GM19467 (cell line): Measurements from ENCODE around the gene MYOZ3.

Source experiments
- ATAC-seq: cut with Tn5 transposase; IDR thresholded peaks from one replicate; pipeline ENCODE4 v1.9.1; 2021; ENCODE audit warnings: mild to moderate bottlenecking, moderate library complexity; ENCODE audit not compliant: unreplicated experiment

The MYOZ3 gene, protein sequence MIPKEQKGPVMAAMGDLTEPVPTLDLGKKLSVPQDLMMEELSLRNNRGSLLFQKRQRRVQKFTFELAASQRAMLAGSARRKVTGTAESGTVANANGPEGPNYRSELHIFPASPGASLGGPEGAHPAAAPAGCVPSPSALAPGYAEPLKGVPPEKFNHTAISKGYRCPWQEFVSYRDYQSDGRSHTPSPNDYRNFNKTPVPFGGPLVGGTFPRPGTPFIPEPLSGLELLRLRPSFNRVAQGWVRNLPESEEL

DNA sequence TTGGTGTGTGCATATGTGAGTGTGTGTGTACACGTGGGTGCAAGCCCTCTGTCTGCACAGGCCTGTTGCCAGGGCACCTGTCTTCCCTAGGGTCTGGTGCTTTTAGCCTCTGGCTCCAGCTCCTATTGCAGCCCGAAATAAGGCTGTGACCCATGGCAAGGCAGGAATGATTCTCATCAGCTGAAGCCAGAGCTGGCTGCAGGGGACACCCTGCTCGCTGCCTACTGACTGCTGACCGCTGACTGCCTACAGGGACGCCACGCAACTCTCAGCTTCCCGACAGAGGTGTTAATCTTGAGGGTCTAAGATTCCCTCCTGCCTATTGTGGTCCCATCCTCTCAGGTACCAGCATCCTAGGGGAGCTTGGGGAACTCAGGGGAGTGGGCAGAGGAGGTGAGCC, at the start of gene MYOZ3:
TSS of gene MYOZ3 (plus strand) at position 166 of the 400 bp plus-strand sequence. CDS start 1,691 bp downstream, outside the sequence.
- ATAC-seq: no peak

DNA sequence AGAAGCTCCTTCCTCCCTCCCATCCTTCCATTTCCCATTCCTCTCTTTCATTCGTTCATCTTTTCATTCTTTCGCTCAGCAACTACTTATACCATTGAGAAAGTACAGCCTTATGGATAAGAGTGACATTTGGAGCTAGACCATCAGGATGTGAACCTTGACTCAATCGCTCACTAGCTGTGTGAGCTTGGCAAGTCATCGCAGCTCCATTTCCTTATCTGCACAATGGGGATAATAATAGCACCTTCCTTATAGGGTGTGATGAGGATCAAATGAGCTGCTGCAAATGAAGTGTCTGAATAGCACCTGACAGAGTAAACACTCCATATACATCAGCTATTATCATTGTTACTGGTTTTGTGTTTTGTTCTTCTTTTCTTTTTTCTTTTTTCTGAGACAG, 48.6 kb upstream of the MYOZ3 start:
- no peak for ATAC-seq

DNA sequence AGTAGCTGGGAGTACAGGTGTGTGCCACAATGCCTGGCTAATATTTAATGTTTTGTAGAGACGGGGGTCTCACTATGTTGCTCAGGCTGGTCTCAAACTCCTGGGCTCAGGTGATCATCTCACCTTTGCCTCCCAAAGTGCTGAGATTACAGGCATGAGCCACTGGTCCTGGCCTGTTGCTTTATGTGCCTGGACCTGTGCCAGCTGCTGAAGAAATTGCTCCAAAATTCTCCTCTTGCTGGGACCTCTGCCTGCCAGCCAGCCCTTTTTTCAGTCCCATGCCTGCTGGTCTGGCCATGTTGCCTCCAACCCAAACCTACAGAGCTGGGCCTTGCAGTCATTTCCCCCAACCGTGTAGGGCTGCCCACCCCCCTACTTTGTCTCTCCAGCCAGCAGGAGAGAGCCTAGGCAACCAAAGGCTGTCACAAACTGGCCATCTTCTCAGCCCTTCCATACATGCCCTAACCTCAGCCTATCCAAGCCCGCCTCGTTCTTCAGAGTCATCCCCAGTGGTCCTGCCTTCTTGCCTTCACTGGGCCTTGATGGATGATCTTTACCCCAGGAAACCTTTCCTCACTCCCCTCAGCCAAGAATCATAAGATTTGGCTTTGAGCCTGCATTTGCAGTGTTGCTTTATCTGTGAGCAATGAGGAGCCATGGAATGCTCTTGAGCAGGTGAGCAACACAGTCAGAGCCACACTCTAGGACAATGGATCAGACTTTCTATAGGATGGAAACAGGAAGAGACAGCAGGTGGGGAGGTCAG, 48.0 kb upstream of the MYOZ3 start:
- no peak for ATAC-seq

DNA sequence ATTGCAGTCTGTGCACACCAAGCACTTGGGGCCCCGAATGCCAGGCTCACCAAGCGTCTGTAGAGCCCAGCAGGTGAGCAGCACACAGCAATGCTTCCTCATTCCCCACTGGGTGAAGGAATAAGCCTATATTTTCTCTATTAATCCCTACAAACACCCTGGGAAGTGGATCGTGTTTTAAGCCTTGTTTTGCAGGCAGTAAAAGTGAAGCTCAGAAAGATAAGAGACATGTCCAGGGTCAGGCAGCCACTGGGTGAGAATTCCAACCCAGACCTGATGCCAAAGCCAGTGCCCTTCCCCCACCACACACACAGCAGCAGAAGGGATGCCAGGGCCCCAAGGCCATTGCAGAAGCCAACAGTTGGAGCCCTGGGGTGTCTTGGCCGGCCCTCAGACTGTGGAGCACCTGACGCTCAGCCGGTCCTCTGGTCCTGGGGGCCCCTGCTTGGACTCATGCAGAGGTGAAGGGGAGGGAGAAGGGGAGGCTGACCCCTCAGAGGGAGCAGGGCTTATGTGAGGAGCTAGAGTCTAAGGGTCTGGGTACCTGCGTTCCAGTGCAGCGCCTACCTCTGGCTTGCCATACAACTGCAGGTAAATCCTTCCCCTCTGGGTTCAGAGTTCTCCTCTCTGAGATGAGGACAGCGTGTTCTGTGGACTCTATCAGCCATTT, 46.9 kb upstream of the MYOZ3 start:
- ATAC-seq: no peak

DNA sequence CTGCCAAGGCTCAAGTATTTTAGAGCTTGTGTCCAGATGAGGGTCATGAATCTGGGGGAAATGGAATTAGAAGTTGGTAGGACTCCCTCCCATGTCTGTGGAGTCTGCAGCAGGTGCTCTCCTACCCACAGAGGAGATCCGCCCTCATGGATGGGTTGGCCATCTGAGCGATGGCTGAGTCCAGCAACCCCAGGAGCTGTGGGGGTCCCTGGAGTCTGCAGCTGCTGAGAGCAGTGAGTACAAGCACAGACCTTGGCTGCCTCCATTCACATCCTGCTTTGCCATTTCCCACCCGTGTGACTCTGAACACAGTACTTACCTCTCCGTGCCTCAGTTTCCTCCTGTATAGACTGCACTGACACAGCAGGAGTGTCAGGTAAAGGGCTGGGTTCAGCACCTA, 46.4 kb upstream of the MYOZ3 start:
- ATAC-seq: no peak

DNA sequence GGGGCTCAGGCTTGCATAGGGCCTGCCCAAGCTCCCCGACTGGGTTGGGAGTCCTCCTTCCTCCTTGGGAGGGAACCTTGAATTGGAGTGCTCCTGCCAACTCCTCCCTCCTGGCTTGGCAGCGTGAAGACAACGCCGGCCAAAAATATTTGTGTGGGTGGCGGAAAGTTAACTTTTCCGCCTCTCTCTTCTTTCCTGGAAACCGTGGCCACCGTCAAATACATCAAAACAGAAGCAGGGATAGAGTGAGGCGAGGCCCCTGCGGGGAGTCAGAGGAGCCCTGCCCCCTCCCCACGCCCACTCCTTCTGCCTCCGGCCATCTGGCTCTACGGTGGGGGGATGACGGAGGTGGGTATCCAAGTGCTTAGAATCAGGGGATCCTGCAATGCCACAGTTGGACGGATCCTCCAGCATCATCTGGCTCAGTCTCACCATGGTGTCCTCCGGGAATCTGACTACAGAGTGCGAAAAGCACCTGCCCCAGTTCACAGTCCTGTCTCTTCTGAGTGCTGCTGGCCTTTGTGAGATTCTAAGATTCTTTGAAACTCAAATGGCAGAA, 45.8 kb upstream of the MYOZ3 start:
- no peak for ATAC-seq

DNA sequence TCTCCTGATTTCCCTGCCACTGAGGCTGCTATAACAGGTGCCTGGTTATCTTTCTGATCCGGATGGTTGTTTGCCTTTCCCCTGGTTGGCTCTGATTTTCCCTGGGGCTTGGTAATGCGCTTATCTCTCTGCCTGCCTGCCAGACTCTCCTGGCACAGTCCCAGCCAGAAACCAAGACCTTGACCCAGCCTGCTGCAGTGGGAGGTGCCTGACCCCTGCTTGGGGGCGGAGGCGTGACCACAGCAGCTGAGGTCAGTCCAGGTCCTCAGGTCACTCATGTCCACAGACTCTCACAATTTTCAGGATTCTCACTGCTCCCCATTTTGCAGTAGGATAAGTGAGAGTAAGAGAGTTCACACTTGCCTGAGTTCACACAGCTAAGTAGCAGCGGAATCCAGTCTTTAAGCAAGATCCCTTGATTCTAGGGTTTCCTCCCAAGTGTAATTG, 45.0 kb upstream of the MYOZ3 start:
- ATAC-seq: no peak

DNA sequence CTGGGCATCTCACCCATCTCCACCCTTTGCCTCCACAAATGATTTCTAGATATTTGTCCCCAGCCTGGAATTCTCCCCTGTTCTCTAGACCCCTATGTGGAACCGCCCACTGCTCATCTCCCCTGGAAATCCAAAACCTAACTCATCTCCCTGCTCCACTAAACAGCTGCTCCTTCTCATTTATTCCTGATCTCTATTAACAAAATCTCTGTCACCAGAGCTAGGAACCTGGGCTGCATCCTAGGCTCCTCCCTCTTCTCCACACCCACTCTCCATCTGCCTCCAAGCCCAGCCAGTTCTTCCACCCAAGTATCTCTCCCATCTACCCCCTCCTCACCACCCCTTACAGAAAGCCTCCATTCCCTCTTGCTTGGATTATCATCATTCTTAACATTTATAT, 44.5 kb upstream of the MYOZ3 start:
- ATAC-seq: no peak

DNA sequence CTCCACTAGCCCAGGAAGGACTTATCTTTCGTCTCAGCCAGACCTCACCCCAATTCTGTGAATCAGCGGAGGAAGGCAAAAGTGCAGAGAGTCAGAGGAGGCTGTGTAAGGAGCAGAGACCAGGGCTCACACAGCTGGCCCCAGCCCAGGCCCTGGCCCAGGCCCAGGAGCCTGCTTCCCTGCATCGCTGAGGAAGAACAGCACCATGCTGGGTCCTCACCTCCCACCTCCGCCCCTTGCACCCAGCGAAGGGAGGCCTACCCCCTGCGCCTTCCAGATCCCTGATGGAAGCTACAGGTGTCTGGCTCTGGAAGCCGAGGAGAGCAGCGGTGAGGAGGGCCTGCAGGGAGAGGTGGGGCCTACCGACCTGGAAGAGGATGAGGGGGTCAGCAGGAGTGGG, 42.9 kb upstream of the MYOZ3 start:
- ATAC-seq: no peak

DNA sequence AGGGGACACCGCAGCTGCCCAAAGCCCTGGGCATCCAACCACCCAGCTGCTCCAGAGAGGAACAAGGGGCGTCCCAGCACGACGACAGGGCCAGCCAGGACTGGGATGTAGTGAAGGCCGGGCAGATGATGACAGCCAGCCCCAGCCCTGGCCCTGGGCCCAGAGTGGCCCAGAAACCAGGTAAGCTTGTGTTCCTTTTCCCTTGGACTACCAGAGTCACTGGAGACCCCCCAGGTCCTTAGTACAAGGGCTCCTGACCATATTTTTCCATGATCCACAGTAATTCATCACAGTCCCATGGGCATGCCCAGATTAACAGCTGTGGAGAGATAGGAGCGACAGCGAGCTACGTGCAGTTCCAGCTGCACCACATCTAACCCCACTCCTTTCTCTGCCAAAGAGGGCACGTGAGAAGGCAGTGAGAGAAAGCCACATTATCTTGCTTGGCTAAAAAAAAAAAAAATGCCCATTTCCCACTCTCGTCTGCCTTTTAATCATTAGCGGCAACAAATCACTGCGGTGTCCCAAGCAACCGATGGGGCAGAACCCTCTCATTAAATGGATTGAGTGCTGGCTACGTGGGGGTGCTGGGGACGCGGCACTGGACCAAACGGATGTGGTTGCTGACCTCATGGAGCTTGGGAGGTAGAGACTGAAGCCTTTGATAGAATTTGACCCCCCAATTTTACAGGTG, 42.3 kb upstream of the MYOZ3 start:
- no peak for ATAC-seq

DNA sequence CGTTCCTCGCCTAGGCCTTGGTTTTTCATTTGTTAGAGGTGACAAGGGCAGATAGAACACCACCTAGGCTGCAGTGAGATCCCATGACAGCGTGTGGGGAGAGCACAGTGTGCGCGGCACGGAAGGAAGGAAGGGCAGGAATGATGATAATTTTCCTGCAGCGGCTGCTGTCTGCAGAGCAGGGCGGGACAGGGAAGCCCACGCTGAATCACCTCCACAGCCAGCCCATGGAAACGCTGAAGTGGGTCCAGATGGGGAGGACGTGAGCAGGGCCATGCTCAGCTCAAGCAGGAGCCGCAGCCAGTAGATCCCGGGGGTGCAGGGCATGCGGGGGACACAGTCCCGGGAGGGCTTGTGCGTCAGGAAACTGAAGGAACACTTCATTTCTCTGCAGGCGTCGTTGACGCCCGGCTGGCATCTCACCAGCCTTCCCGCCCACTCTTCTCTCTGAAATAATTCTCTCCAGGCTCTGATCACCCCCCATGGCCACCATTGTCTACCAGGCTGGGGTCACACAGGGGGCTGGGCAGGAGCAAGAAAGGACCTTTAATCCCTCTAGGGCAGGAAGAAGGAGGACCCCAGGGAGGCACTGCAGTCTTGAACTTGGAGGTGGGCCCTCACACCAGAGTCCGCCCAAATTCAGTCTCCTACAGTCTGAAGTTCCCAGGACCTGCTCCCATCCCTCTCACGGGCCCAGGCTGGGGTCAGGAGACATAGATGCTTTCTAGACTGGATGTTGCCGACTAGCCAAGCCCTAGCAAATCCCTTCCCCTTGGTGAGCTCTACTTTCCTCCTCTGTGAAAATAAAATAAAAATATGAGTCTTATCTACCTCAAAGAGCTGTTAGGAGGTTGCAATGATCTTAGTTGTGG, 41.5 kb upstream of the MYOZ3 start:
- ATAC-seq: no peak

DNA sequence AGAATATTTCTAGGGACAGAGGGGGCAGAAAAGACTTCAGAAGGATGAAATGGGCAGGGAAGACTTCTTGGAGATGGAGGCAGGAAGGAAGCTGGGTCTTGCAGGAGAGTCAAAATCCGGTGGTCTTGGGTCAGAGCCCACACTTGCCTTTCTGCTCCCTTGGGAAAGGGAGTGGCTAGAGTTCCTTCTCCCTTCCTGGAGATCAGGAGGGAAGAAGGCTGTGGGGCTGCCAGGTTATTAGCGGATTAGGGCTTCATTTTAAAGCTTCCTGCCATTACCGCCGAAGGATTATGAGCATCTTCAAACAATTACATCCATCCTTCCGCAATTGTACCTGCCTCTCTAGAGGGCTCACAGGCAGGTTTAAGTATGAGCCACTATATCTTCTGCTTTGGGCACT, 39.8 kb upstream of the MYOZ3 start:
- ATAC-seq: no peak

DNA sequence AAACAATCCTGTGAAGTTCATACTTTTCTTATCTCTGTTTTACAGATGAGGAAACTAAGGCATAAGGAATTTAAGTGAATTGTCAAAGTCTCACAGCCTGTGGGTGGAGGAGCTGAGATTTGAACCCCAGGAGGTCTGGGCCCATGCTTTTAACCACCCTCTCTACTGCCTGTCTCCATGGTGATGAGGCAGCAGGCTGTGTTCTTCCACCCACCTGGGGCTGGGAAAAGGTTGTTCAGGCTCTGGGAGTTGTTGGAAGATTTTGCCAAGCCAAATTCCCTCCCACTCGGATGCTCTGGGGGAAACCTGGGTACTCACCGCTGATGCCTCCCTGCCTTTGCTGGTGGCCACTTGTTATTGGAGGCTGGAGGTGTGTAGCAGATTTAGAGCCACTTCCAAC, 38.9 kb upstream of the MYOZ3 start:
- no peak for ATAC-seq

DNA sequence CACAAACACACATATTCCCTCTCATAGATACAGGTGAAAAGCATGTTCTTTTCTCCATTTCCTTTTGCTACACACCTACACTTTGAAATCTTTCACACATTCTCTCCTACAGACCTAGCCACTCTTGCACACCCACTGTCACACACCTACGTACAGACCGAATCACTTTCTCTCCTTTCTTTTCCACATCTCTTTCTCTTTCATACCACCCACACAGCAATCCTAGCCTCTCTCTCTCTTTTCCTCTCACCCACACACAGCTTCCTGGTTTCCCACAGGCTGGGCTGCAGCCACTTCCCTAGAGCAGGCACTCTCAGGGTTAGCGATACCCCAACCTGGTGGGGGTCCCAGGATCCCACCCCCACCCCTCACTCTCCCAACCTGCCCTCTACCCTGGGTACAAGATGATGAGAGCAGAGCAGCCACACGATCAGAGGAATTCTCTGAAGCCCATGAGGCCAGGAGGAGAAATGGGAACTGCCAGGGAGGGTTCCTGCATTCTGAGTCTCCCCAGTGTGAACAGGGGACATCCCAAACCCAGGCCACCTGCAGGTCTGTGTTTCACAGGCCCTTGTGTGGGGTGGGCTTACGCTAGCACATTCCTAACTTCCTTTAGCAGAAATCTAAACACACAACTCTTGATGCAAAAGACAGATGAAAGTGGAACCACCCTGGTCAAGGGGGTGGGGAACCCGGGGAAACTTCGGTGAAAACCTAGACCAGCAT, 37.7 kb upstream of the MYOZ3 start:
- no peak for ATAC-seq

DNA sequence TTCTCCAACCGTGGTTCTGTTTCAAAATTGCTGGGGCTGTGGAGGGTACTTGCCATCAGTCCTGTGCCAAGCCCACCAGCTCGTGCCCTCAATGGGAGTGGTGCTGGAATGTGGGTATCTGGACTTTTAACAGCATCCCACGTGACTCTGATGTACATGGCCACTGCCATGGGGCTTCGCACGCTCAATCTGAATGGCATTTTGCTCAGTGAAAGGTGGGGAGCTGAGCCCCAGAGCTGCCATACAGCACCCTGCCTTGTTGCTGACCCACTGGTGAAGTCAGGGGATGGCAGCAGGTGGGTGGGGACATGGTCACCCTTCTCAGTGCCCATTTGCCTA, 37.2 kb upstream of the MYOZ3 start:
- ATAC-seq: no peak

DNA sequence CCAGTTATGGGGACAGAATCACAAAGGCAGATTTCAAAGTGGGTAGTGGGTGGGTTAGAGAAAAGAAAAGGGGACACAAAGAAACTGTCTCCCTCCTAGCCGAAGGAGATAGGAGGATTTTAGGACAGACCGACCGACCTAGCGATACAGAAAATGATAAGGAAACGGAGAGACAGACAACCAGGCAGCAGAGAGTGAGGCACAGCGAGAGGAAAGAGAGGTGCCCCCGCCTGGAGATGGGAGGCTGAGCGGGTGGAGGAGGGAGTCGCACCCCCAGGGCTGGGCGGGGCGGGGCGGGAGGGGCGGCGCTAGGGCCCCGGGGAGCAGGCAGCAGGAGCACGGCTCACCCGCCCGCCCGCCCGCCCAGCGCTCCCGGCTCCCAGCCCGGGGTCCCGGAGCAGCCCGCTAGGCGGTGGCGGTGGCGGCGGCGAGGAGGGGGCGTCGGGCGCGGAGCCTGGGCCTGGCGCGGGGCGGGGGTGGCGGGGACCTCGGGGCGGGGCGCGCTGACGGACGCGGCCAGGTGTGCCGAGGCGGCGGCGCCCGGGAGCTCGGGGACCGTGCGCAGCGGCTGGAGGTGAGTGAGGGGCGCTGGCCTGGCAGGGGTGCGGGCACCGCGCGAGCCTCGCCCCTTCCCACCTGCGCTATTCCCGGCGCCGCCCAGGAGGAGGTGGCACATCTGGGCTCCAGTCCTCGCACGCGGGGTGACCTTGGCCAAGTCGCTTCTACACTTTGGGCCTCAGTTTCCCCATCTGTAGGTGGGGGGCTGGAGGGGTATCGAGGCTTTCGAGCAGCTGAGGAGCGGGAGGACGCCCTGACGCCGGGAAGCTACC, 36.5 kb upstream of the MYOZ3 start:
- ATAC-seq: no peak

DNA sequence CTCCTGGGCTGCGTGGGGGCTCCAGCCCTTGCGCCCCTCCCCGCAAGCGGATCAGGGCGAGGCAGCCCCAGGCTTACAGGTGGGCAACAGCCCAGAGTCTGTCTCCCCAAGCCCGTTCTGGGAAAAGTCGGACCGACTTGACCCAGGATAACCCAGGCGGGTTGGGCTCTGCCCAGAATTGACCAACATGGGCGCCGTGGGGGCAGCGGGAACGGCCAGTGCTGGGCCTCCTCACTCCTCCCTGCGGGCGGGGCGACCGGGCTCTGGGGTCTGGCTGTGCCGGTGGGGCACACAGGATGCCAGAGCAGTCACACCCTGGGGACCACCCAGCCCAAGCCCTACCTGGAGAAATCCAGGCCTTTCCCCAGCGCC, 35.9 kb upstream of the MYOZ3 start:
- ATAC-seq: no peak

DNA sequence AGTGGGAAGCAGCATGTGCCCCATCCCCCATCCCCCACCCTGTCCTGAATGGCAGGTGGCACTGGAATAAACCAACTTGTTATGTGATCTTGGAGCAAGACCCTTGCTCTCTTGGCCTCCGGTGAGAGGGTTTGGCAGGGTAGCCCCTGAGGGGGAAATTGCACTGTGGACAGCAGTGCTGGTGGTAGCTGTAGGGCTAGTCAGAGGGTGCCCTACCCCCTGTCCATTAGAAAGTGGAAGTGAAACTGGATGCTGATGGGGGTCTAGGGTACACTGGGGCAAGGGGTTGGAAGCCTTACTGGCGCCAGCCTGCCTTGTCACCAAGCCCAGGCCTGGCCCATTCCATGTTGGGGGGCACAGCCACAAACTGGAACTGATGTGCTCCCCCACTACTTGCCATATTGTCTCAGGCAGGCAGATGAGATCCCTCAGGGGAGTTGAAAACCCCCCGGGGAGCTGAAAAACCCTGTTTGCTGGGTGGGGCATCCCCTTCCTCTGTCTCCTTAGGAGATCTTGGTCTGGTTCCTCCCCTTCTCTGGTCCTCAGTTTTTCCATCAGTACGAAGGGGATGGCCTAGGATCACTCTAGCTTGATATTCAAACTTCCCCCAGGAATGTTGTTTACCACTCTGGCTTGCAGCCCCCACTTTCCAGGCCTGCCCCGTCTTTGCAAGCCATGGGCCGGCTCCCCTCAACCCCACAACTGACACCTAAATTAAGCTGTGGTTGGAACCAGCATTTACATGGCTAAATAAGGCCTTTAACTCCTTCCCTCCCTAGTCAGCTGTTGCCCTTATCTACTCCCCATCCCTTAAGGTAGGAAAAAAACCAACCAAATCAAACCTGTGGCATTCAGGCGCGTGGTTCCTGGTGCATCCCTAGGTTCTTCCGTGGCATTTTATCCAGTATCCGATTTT, 35.0 kb upstream of the MYOZ3 start:
- ATAC-seq: peak; percentile 45
